ENCODE results near the gene EVI5L.

EVI5L gene

DNA sequence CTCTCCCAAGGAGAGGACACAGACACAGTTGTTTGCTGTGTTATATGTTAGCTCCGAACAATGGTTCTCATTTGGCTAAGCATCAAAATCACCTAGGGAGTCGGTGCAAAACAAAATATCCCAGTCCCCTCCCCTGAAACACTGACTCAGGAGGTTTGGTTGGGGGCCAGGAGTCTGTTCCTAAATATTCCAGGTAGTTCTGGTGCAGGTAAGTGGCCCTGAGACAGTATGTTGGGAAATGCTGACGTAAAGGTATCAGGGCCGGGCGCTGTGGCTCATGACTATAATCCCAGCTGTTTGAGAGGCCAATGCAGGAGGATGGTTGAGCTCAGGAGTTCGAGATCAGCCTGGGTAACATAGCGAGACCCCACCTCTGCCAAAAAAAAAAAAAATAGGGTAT lies 71.3 kb downstream of the EVI5L start:
- no peak for DNase-seq

DNA sequence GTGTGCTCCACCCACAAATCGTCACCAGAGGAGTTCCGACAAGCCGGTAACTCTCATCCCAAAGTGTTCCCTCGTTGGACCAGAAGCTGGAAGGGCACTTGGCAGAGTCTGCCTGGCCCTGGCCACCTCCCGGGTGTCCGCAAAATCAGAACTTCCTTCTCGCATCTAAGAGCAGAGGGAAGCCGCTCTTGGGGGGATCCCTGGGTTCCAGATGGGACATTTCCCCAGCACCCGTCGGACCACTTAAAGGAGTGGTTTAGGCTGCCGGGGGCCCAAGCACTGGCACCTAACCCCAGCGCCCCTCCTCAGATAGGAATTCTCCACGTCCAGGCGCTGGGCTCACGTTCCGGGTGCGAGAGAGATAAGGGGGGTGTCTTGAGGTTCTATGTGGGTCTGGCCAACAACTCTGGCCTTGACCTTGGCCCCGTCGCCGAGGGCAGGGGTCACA lies 72.8 kb downstream of the EVI5L start:
- no peak for DNase-seq

- peak; percentile 100 for DNase-seq
Observed at GRCh38 chr19:7903244-7904073, 73.4 kb downstream of the EVI5L start, which contains the start of gene MAP2K7. Gene MAP2K7 (plus strand): TSS chr19:7903877. CDS start chr19:7903945, 68 bp downstream.

DNA sequence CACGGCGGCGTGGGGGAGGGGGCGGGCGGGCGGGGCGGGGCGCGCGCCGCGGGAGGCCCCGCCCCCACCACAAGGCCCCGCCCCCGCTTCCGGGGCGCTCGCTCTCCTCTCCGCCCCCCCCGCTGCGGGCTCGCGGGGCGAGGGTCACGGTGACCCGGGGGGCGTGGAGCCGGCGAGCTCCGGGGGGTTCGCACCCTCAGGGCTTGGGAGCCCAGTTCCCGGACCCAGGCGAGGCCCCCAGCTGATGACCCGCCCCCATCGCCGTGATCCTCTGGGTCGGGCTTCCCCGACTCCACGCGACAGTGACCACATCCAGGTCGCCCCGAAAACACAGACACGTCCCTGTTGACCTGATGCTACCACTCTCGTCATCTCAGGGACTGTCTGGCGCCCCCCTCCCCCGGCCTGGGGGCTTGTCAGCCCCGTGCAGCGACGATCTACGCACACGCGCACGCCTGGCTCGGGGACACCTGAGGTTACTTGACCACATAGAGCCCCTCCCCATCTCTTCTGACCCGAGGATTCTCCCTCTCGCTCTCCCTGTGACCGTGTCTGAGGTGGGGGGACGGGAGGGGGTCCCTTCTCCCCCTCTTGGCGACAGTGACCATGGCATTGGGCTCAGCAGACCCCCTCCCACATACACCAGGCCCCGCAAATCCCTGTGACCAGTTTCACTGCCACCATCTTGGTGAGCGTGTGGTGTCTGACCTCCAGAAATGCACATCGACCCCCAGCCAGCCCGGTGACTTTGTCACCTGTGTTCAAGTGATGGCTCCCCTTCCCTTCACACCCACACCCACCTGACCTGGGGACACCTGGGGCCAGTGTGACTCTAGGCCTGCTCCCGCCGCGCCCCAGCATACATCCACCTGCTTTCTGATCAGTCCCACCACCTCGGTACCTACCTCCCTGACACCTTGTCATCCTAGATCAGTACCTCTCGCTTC lies 74.3 kb downstream of the EVI5L start:
- DNase-seq = peak; percentile 44

DNA sequence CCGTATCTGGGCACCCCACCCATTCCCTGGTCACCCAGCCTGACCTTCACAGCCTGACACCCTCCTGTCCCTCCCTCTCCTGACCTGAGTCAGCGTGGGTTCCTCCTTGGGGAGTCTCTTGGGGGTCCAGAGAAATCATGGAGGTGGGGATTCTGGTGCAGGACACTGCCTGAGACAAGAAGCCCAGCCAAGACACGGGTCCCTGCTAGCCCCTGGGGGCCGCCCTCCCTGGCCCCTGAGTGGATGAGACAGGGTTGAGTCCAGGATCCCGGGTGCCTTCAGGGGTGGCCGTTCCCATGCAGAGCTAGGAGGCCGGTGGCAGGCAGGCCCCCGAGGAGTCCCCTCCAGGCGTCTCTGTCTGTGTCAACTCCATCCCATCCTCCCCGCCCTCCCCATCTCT lies 75.2 kb downstream of the EVI5L start:
- DNase-seq = no peak

DNA sequence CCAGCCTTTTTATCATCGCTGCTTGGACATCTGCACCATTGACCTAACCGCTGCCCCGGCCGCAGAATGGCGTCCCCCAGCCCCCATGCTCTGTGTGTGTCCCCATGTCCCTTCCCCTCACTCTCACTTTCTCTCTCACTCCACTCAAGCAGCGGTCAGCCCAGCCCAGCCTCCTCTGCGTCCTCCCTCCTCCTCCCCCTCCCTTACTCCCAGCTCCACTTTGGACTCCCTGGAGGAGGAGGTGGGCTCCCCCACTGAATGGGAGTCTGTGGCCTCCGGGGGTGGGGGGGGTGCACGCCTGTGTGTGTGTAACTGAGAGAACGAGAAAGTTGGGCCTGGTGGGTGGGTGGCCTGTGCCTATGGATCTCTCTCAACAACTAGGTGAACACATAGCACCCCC lies 75.8 kb downstream of the EVI5L start:
- no peak for DNase-seq

DNA sequence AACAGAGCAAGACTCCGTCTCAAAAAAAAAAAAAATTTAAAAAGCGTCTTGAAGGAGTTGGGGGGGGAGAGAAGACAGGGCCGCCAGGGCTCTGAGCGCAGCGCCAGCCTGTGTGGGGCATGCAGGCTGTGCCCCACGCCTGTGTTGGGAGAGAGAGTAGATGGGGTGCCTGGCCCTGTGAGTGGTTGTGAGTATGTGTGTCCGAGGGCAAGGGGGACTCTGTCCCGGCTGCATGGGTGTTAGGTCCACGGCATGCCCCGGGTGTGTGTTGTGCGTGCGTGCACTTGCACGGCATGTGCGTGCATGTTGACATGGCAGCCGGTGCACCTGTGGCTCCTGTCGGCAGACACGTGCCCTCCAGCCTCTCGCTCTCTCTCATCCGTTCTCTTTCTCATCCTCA lies 77.1 kb downstream of the EVI5L start:
- DNase-seq = no peak

DNA sequence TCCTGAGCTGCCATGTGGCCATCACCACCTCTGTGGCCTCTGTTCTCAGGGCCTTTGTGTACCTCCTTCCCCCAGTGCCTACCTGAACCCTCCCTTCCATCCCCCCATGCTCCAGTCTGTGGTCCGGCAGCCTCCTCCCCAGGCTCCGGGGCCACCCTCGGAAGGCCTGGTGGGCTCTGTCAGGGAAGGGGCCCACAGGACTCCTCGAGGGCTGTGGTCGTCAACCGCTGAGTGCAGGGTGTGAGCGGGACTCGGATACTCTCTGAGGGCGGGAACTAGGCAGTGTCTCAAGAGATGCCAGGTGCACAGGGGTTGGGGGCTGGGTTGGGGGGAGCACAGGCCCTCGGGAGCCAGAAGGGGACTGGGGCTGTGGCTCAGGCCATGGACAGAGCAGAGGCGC lies 77.5 kb downstream of the EVI5L start:
- no peak for DNase-seq

DNA sequence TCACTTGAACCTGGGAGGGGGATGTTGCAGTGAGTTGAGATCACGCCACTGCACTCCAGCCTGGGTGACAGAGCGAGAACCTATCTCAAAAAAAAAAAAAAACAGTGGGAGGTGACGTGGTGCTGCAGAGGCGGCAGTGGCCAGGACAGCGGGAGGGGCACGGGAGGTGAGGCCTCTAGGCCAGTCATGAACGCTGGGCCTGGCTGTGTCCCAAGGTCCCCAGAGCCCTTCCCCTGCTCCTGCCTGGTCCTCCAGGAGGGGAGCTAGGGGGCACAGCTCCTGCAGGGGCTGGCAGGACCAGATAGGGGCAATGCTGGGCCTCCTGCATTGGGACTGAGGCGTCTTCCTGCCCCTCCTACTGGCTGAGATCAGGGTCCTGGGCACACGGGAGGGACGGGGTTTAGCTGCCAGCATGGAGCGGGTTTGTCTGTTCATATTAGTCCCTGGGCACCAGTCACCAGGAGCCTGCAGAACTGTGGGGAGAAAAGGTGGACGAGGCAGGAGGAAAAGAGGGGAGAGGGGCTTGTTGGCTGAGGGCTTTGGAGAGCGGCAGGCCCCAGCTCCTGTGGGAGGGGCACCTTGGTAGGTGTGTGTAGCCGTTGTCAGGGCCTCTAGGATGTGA lies 78.2 kb downstream of the EVI5L start:
- no peak for DNase-seq

GRCh38 chr19:7908742-7909461 lies 78.9 kb downstream of the EVI5L start:
- no peak for DNase-seq

- DNase-seq = no peak
Observed at GRCh38 chr19:7909471-7910067, 79.6 kb downstream of the EVI5L start.

- no peak for DNase-seq
Observed at GRCh38 chr19:7910321-7911161, 80.5 kb downstream of the EVI5L start.

GRCh38 chr19:7911508-7912143 lies 81.6 kb downstream of the EVI5L start:
- DNase-seq = no peak

GRCh38 chr19:7912144-7912696 lies 82.2 kb downstream of the EVI5L start:
- DNase-seq = no peak

DNA sequence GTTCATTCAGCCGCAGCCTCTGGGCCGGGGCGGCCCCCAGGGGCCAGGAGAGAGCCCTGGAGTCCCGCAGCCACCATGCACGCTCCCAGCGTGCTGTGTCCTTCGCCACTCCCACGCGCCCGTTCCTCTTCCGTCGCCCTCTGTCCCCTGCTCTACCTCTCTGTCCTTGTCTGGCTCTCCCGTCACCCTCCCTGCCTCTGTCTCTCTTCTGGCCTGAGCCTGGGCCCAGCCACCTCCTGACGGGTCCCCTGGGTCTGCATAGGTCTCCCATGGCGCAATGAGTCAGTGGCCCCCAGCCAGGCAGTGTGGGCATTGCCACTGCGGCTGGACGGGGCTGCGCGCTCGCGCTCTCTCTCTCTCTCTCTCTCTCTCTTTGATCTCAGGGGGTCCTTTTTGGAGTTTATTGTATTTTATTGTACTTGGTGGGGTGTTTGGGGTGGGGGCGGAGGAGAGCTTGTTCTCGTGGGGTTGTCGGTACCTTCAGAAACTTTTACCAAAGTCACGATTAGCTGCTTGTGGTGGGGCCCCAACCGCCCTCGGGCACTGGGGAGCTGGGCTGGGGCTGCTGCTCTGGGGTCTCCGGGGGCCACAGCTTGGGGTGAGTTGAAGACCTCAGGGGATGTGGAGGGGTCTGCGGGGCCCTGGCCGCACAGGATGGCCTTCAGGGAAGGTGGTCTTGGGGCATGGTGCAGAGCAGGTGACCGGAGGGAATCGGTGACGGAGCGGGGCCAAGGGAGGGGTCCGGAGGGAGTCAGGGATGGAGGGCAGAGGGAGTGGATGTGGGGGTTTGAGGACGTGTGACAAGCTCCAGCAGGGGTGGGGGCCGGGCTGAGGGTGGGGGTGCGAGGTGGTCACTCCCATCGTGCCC lies 82.9 kb downstream of the EVI5L start:
- DNase-seq = no peak

DNA sequence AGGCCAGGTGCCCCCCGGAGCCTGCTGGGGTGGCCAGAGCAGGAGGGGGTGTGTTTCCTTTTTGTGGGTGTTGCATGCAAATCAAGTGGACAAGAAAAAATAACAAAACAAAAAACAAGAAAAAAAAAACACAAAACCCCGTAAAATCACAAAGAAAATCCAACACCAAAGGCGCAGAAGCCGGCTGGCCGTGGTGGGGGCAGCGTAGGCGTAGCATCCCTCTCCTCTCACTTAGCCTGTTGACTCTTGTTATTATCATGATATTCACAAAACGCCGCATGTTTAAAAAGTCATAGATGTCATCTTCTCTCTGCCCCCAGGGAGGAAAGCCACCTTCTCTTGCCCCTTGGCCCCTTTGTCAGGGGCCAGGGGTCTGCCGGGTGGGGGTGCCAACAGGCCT lies 83.6 kb downstream of the EVI5L start:
- no peak for DNase-seq

- no peak for DNase-seq
Observed at GRCh38 chr19:7914099-7914498, 84.1 kb downstream of the EVI5L start.
